ENCODE data around the gene SHB. TPM values are rescaled to one million over a fixed set of nuclear protein-coding genes. Genes with fewer than 3 reads are reported as not detected.

The SHB gene
- total and polyA plus RNA-seq, 2 of the 8 experiments (the other 6 are each of a cell fraction or from before 2014, with no cell fraction given) = 4.1 to 12.6 TPM

- Histone ChIP-seq H2AFZ (ENCODE audit: low read length) (no peak overlapping the region), H2BK12ac (ENCODE audit: low read depth, low read length) (peak overlapping the region; percentile 62; the same call in 1 of the 2 replicates), H3K4ac (replicated peaks; ENCODE audit: insufficient read length, low read depth, low read length) (no peak overlapping the region), H2AK5ac (ENCODE audit: low read depth, low read length) (0 out of 2 replicates have a peak overlapping the region, but pooled peaks have one; percentile 33), H3K18ac (ENCODE audit: extremely low read depth, low read length) (no peak overlapping the region), H3K36me3 (ENCODE audit: control insufficient read depth in 2 of 4, insufficient read depth in 4 of 4, low read length in 3 of 4) (peaks cover 0 to 2% (median 0%) of the 10 kb centered on the region in 4 experiments; a peak in 1 of 8 replicates), H3K23me2 (ENCODE audit: low read depth, low read length) (no peaks in the 10 kb centered on the region), H2BK120ac (replicated peaks; ENCODE audit: low read depth, low read length) (no peak overlapping the region), H3K9me3 (ENCODE audit: insufficient read depth in 2 of 2, low read depth in 1 of 2, low read length in 1 of 2) (no peaks in the 10 kb centered on the region), H3K79me1 (ENCODE audit: low read depth, low read length) (peaks cover 12% of the 10 kb centered on the region; the same call in 1 of the 2 replicates), H3K9ac (replicated peaks in 1 of 4; ENCODE audit: extremely low read depth in 1 of 4, low read depth in 3 of 4, low read length in 3 of 4) (no peak overlapping the region), H4K5ac (ENCODE audit: insufficient read length, low read depth, low read length) (no peak overlapping the region), H3K27me3 (replicated peaks in 1 of 4; ENCODE audit: control insufficient read depth in 3 of 4, extremely low read depth in 1 of 4, insufficient read depth in 3 of 4, low read length in 3 of 4) (no peaks in the 10 kb centered on the region), H4K20me1 (replicated peaks in 1 of 2; ENCODE audit: control insufficient read depth in 1 of 2, insufficient read depth in 2 of 2, low read length in 2 of 2) (no peaks in the 10 kb centered on the region), H3K56ac (replicated peaks; ENCODE audit: insufficient read length, low read depth, low read length) (no peak overlapping the region), H3K4me2 (ENCODE audit: insufficient read depth in 1 of 2, low read depth in 2 of 2, low read length in 2 of 2) (no peak overlapping the region), H2BK15ac (ENCODE audit: low read length) (peak overlapping the region; percentile 37; the same call in 1 of the 2 replicates), H3K23ac (ENCODE audit: insufficient read length) (no peak overlapping the region), H3K4me3 (ENCODE audit: extremely low read depth in 1 of 4, insufficient read depth in 2 of 4, low read depth in 3 of 4, low read length in 4 of 4) (no peak overlapping the region), H4K91ac (replicated peaks; ENCODE audit: insufficient read length, low read length) (no peak overlapping the region), H3K4me1 (replicated peaks in 1 of 4; ENCODE audit: control insufficient read depth in 3 of 4, insufficient read depth in 4 of 4, low read length in 3 of 4) (peaks cover 0 to 12% (median 5%) of the 10 kb centered on the region in 4 experiments; a peak in 6 of 7 replicates), H3K27ac (ENCODE audit: low read depth, low read length) (no peak overlapping the region), H3K79me2 (ENCODE audit: control insufficient read depth in 1 of 2, insufficient read depth in 2 of 2, low read length in 2 of 2) (no peaks in the 10 kb centered on the region; a peak in 1 of 4 replicates), H3K14ac (ENCODE audit: insufficient read length) (no peak overlapping the region), H4K8ac (ENCODE audit: extremely low read depth, insufficient read depth, low read length) (no peak overlapping the region; the same call in 1 of the 2 replicates), H2BK20ac (ENCODE audit: low read length) (no peak overlapping the region), H2BK5ac (ENCODE audit: low read depth, low read length) (no peak overlapping the region; the same call in 1 of the 2 replicates)
- TF ChIP-seq TBP (IDR thresholded peaks at IDR 0.05; ENCODE audit: low read depth, low read length) (no peak), CBX5 (IDR thresholded peaks at IDR 0.05; ENCODE audit: low read depth, low read length) (no peak), TEAD4 (IDR thresholded peaks at IDR 0.05; ENCODE audit: low read depth, low read length) (no peak), KDM5A (IDR thresholded peaks at IDR 0.05; ENCODE audit: low read length) (no peak), POLR2A (IDR thresholded peaks at IDR 0.05; ENCODE audit: control extremely low read depth in 1 of 2, low read depth in 2 of 2, low read length in 2 of 2) (no peak), SUZ12 (IDR thresholded peaks at IDR 0.05; ENCODE audit: low read length) (no peak), NANOG (IDR thresholded peaks at IDR 0.05; ENCODE audit: insufficient read depth, low read depth, low read length, poor library complexity, severe bottlenecking) (no peak), KDM4A (IDR thresholded peaks at IDR 0.05; ENCODE audit: low read depth, low read length, severe bottlenecking) (no peak), CTCF (IDR thresholded peaks at IDR 0.05; ENCODE audit: control extremely low read depth in 1 of 3, insufficient read depth in 1 of 3, low read depth in 1 of 3, low read length in 3 of 3) (no peak), SP2 (IDR thresholded peaks at IDR 0.05; ENCODE audit: low read length) (no peak)
- DNase-seq (ENCODE audit: low read depth in 1 of 2, low spot score in 2 of 2) (no peak), FAIRE-seq (no peak)
- CTCF ChIA-PET (ENCODE audit: partially characterized antibody) = no interaction called here
- 91% methylated on average over 7 of the region's 7 CpGs; no CpG with 5 or more reads in 1 of the 2 experiments for WGBS, 2 experiments (ENCODE audit: extremely low coverage in 1 of 2, insufficient coverage in 1 of 2, insufficient read length in 1 of 2, insufficient replicate concordance in 2 of 2, low coverage in 1 of 2, low lambda C conversion rate in 2 of 2, missing lambda C conversion rate in 1 of 2)
- POLR2A ChIA-PET (ENCODE audit: partially characterized antibody) = no interaction called here
Observed at GRCh38 chr9:38001430-38001829, 67.6 kb downstream of the SHB start.
